Large intestine (tissue), 3 donors: ENCODE data around the gene DLX1. TPM values are rescaled to one million over a fixed set of nuclear protein-coding genes. Genes with fewer than 3 reads are reported as not detected.

Source experiments
- DNase-seq, 2 donors: peaks; one replicate each; pipeline versions ENCODE4 v3.0.0 to v3.0.0-alpha.2; 2013
- H3K27ac ChIP-seq: one replicate; pipeline ENCODE4 v1.5.1; 2013; ENCODE audit warnings: low read length
- H3K27me3 ChIP-seq: 2 replicates; pipeline ENCODE4 v1.6.1; 2013; ENCODE audit warnings: low read length; ENCODE audit not compliant: control insufficient read depth, insufficient read depth
- H3K36me3 ChIP-seq: 2 replicates; pipeline ENCODE4 v1.6.1; 2013; ENCODE audit warnings: low read length; ENCODE audit not compliant: control insufficient read depth, insufficient read depth
- H3K4me1 ChIP-seq: one replicate; pipeline ENCODE4 v1.6.1; 2013; ENCODE audit warnings: low read length; ENCODE audit not compliant: control insufficient read depth, insufficient read depth
- H3K4me3 ChIP-seq: one replicate; pipeline ENCODE4 v1.5.1; 2013; ENCODE audit warnings: low read length
- H3K9me3 ChIP-seq: one replicate; pipeline ENCODE4 v1.6.1; 2013; ENCODE audit warnings: mild to moderate bottlenecking, low read depth, low read length, moderate library complexity; ENCODE audit not compliant: control insufficient read depth
- whole genome bisulfite sequencing: methylation state at CpG from one replicate; pipeline ENCODE4 v1.1.5; 2013; ENCODE audit warnings: low lambda C conversion rate; ENCODE audit not compliant: insufficient coverage; 5-methylcytosine and 5-hydroxymethylcytosine counted together
- polyA plus RNA-seq: library from polyadenylated mRNA; unstranded; fragments of 120-200 nt; gene quantifications from one replicate; pipeline ENCODE4 v1.2.1, GENCODE V29; 2013

Gene DLX1
- polyA plus RNA-seq, 1 donor: 3.4 TPM

DNA sequence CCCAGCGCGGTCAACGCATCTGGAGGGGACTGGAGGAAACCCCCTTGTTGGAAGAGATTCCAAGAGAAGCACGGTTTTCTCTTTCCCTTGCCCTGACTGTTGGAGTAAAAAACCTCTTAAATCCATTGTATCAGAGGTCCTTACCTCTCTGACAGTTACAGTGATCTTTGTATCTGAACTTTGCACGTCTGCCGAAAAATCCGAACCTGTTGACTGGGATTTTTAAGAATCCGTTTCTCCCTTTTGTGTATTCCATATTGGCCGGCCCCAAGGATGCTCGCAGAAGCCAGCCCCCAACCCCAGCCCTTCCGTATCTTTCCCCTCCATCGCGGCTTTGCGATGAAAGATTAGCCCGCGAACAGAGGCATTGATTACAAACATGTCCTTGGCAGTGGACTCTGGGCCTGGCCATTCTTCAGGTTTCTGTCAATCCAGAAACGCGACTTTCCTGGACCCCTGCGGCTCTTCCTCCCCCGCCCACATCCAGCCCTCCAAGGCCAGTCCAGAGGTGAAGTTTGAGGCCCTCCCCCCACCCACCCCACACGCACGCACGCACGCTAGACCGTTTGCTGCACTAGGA lies 4.6 kb upstream of the DLX1 start:
- no peak for DNase-seq
- Histone ChIP-seq H3K9me3 (peaks cover 20% of the 10 kb centered on the region), H3K27ac (no peak overlapping the region), H3K4me1 (peaks cover 13% of the 10 kb centered on the region), H3K4me3 (no peak overlapping the region), H3K27me3 (peaks cover 82% of the 10 kb centered on the region), H3K36me3 (no peaks in the 10 kb centered on the region)
- no CpG with 5 or more reads among the region's 25 CpGs for WGBS

DNA sequence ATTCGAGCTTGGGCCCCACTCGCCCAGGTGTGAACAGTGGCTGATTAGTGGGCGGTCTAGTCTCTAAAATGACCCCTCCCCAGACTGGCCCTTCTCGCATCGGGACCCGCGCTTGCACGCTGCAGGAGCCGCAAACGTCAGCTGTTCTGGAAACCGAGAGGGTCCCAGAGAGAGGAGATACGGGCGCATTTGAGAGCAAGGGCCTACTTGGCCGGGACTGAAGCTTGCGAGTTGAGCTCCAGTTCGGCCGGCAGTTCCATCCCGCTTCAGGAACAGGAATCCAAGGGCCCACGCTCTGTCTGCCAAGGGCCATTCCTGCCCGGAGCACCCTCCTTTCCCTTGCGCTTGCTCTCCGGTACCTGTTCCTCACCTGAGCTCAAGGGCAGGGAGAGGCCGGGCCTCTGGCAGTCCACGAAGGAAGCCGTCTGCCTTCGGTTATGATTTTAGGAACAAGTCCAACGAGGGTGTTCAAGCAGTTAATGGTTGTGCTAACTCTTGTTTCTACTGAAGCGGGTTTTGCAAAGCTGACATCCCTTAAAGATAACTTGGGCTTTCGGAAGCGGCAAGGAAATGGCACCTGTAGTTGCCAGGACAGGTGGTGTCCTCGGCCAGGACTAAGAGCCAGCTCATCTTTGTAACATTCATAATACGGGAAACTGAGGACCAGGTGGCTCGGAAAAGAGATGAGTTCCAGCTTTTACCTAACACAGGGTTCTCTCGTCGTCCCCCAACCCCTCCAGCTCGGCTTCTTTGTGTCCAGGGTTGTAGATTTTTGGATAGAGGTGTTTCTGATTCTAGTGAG lies 3.9 kb upstream of the DLX1 start:
- peaks cover 23% of the 10 kb centered on the region for H3K9me3 ChIP-seq
- no peaks in the 10 kb centered on the region for H3K36me3 ChIP-seq
- peaks cover 88% of the 10 kb centered on the region for H3K27me3 ChIP-seq
- peaks cover 13% of the 10 kb centered on the region for H3K4me1 ChIP-seq
- peak in 1 of 2 donors; percentile 21 for DNase-seq
- no CpG with 5 or more reads among the region's 36 CpGs for WGBS
- H3K4me3 ChIP-seq: no peak overlapping the region
- H3K27ac ChIP-seq: no peak overlapping the region

DNA sequence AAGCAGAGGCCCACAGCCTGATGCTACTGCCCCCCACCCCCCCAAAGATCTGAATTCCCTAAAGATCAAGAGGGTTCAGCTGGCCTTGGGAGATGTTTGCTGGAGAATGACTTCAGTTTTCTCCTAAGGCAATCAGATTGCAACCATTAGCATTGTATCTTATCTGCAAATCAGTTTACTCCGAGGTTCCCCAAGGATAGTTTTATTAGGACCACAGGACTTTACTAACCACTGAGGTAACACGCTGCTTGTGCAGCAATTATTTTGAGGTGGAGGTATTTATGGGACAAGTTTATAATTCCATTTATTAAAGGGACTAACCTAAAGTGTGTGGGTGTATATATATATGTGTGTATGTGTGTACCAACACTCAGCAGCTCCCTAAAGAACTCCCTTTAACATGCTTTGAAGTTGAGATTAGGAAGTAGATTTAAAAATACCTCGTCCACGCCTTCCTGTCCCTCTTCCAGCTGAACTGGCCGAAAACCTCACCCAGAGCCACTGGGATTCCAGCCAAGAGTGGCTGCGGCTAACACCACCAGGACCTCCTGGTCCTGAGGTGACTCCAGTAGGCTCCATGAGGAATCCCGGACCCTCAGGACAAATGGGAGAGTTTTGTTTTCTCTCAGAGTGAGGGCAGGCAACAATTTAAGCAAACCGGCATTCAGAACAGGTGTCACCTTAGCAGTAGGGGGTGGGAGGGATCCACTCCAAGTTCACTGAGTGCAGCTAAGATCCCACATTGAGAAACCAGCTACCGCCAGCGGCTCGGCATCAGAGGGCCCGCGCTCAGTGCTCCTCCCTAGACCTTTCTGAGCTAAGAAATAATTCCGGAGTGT lies 3.0 kb upstream of the DLX1 start:
- H3K36me3 ChIP-seq: no peaks in the 10 kb centered on the region
- peaks cover 97% of the 10 kb centered on the region for H3K27me3 ChIP-seq
- no CpG with 5 or more reads among the region's 14 CpGs for WGBS
- no peak for DNase-seq
- H3K27ac ChIP-seq: no peak overlapping the region
- no peak overlapping the region for H3K4me3 ChIP-seq
- peaks cover 27% of the 10 kb centered on the region for H3K9me3 ChIP-seq
- H3K4me1 ChIP-seq: peaks cover 21% of the 10 kb centered on the region

DNA sequence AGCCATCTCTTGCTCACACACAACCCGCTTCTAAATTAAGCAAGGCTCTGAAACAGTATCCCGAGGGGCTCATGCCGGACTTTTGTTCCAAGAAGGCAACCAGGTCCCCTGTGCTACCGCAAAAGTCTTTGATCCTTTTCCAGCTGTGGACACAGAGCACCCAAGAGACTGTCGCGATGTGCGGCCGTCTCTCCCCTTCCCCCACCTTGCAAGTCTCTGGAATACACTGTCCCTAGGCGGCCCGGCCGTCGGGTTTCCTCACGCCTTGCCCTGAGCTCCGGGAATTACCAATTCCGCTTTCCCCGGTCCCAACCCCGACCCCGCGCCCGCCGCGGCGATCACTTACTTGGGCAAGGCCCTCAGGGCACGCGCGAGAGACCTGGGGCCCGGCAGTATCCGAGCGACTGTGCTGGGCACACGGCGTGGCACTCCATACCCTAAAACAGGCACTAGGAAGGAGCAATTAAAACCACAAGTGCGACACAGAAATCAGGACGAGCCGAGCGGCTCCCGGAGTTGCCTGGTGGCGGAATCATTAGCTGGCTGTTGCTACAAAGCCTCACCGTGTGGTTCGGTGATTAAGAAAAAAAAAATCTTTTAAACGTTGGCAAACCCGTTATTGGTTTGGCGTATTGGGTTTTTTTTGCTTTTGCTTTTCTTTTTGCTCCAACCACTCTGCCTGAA lies 2.2 kb upstream of the DLX1 start:
- Histone ChIP-seq H3K4me3 (no peak overlapping the region), H3K4me1 (peaks cover 21% of the 10 kb centered on the region), H3K27ac (no peak overlapping the region), H3K9me3 (peaks cover 33% of the 10 kb centered on the region), H3K27me3 (peaks cover 100% of the 10 kb centered on the region), H3K36me3 (no peaks in the 10 kb centered on the region)
- WGBS: no CpG with 5 or more reads among the region's 42 CpGs
- no peak for DNase-seq

DNA sequence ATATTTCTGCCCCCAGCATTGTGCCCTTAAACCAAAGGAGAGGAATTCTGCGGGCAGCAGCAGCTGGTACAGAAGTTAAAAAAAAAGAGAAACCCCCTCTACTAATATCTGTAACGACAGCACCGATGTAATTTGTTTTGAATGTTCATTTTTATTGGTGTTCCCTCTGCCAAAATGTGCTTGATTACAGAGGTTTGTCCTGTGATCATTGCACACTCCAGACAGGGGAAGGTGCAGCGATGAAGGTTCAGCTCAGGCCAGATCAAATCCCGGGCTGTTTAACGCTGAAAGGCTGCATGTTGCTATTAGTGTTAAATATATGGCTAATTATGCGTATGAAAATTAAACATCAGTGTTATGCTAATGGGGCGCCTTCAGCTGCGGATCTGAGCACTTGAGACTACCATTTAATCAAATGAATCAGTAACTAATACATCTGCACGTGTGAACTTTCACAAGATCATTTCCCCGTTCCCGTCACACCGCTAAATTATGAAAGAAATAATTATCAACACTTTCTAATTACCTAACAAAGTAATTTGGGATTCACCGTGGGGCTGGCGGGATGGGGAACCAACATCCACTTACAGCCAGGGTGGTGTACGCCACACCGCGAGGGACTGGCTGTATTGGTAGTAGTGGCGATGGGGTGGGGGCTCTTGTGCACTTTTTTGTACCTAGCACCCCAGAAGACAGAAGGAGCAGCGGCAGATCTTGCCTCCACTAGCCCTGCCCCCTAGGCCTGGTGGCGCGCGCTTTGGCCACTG lies 1.5 kb upstream of the DLX1 start:
- H3K36me3 ChIP-seq: no peaks in the 10 kb centered on the region
- peaks cover 21% of the 10 kb centered on the region for H3K4me1 ChIP-seq
- DNase-seq: no peak
- H3K9me3 ChIP-seq: peaks cover 36% of the 10 kb centered on the region
- WGBS: 0% methylated on average over 2 of the region's 23 CpGs
- peaks cover 100% of the 10 kb centered on the region for H3K27me3 ChIP-seq
- H3K27ac ChIP-seq: no peak overlapping the region
- H3K4me3 ChIP-seq: no peak overlapping the region

DNA sequence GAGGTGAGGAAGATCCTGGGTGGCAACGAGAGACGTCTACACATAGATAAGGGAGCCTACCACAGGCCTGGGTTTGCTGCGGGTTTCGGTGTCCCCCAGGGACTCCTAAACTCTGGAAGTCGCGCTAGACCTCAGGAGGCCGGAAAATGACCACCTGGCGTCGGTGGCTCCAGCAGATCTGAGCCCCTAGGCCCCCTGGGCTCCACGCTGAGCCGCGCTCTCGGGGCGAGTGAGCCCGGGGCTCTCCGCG lies 987 bp upstream of the DLX1 start:
- H3K36me3 ChIP-seq: no peaks in the 10 kb centered on the region
- no CpG with 5 or more reads among the region's 17 CpGs for whole genome bisulfite sequencing
- H3K27me3 ChIP-seq: peaks cover 100% of the 10 kb centered on the region
- H3K4me3 ChIP-seq: no peak overlapping the region
- no peak overlapping the region for H3K27ac ChIP-seq
- H3K9me3 ChIP-seq: peaks cover 36% of the 10 kb centered on the region
- H3K4me1 ChIP-seq: peaks cover 21% of the 10 kb centered on the region
- no peak for DNase-seq

DNA sequence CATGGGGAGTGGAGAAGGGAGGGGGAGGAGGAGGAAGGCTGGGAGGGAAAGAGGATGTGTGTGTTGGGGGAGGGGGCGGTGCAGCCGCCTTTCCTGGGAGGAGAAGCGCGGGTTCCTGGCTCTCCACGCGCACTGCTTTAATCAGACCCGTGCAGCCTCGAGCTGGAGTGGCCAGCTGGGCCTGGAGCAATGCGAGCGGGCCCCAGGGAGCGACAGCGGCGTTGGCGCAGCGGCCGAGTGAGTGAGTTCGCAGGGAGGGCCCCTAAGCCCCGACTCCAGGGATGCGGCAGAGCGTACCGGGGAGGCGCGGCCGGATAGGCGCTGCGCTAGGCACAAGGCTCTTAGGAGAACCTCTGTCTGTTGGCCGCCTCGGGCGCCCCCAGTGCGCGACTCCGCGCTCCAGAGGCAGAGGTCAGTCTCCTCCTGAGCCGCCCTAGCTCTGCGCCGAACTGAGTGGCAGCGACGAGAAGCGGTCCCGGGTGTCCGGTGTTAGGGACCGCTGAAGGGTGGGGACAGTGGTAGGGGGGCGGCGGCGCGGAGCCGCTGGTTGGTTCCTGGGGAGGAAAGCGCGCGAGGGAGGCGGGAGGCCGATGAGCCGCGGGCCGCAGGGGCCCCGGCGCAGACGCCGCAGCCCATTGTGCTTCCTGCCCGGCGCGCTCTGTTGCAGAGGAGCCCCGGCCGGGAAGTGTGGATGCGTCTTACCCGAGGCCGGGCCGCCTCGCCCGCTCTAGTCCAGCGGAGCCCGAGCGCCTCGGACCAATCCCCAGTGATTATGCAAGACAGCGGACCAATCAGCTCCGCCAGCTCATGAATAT lies 455 bp upstream of the DLX1 start:
- Histone ChIP-seq H3K4me3 (peak overlapping the region; percentile 25), H3K9me3 (peaks cover 36% of the 10 kb centered on the region), H3K27ac (peak overlapping the region; percentile 35), H3K36me3 (no peaks in the 10 kb centered on the region), H3K4me1 (peaks cover 21% of the 10 kb centered on the region), H3K27me3 (peaks cover 100% of the 10 kb centered on the region)
- no CpG with 5 or more reads among the region's 76 CpGs for WGBS
- peak; percentile 59 to 62 for DNase-seq

DNA sequence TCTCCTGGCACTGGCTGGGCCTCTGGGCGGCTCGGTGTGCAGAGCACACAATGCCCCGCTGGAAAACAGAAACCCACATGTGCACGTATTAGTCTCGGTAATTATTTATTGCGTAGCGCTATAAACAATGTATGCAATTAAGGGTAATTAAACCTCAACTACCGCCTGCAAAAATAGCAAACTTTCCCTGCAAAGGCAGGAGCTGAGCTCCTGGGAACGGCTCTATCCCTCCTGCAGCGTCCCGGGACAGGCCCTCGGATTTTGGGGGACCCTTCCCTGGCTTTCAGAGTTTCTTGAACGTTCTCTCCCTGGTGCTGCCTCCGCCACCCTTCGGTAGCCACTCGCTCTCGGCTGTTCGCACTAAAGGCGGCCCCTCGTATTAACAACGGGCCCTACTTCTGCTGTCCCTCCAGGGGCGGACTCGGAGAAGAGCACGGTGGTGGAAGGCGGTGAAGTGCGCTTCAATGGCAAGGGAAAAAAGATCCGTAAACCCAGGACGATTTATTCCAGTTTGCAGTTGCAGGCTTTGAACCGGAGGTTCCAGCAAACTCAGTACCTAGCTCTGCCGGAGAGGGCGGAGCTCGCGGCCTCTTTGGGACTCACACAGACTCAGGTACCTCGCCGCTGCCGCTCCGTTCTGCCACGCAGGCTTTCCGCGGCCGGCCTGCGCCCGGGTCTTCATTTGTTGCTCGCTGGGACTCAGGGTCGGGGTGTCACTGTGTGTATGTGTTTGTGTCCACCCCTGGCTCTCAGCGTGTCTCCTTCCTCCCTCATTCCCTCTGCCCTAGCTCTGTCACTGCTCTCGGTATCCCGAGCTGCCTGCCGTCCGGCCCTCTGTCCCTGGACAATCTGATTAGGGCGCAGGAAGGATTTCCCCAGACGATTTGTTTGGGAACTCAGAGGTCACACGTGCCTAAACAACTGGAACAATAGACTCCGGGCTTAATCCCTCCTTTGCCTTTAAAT lies 1.2 kb downstream of the DLX1 start:
- Histone ChIP-seq H3K4me1 (peaks cover 18% of the 10 kb centered on the region), H3K27me3 (peaks cover 97% of the 10 kb centered on the region), H3K27ac (no peak overlapping the region), H3K9me3 (peaks cover 36% of the 10 kb centered on the region), H3K4me3 (peak overlapping the region; percentile 20), H3K36me3 (no peaks in the 10 kb centered on the region)
- WGBS: no CpG with 5 or more reads among the region's 54 CpGs
- peak in 1 of 2 donors; percentile 49 for DNase-seq
